AG09319 (cell line): ENCODE data around the gene HHIPL1.
"Not testable (repeated sequence)": the region's sequence is repeated elsewhere in the genome, so short reads cannot be mapped to it uniquely, and the experiment has no call there.

Experiments used
- DNase-seq: peaks from one replicate; pipeline ENCODE4 v3.0.0-alpha.2; 2010; ENCODE audit warnings: low read depth; ENCODE audit errors: extremely low read depth
- TF ChIP-seq, protein P1 (sequence below): IDR thresholded peaks from 2 replicates; pipeline ENCODE4 v1.5.1; 2011; ENCODE audit warnings: low read depth, mild to moderate bottlenecking, inconsistent platforms, low read length, moderate library complexity

Gene HHIPL1

DNA sequence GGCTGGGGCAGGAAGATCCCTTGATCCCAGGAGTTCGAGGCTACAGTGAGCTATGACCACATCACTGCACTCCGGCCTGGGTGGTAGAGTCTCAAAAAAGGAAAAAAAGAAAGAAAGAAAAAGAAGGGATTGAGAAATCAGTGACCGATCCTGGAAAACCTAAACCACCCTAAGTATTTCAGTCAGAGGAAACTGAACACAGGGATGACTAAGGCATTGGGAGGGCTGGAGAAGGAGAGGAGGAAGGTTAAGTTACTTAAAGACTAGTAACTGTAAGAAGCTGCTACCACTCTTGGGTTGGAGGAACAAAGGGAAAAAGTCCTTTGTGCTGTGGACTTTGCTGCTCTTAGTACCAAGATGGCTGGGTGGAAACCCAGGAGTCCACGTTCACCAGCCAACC, 10.6 kb downstream of the HHIPL1 start:
- DNase-seq: no peak
- TF ChIP-seq, protein P1, sequence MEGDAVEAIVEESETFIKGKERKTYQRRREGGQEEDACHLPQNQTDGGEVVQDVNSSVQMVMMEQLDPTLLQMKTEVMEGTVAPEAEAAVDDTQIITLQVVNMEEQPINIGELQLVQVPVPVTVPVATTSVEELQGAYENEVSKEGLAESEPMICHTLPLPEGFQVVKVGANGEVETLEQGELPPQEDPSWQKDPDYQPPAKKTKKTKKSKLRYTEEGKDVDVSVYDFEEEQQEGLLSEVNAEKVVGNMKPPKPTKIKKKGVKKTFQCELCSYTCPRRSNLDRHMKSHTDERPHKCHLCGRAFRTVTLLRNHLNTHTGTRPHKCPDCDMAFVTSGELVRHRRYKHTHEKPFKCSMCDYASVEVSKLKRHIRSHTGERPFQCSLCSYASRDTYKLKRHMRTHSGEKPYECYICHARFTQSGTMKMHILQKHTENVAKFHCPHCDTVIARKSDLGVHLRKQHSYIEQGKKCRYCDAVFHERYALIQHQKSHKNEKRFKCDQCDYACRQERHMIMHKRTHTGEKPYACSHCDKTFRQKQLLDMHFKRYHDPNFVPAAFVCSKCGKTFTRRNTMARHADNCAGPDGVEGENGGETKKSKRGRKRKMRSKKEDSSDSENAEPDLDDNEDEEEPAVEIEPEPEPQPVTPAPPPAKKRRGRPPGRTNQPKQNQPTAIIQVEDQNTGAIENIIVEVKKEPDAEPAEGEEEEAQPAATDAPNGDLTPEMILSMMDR: no peak

DNA sequence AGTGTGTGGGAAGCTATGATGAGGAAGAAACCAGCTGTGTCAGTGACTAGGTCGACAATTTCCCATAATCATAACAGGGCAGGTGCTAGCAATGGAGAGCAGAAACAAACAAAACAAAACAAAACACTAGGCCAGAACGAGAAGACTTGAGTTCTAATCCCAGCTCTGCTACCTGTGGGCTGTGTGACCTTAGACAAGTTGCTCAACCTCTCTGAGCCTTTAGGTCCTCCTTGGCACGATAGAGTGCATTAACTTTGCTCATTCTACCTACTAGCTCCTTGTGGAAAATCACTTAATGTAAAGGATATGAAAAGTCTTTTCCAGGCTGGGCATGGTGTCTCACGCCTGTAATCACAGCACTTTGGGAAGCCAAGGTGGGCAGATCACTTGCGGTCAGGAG, 11.2 kb downstream of the HHIPL1 start:
- no peak for DNase-seq
- TF ChIP-seq, protein P1: no peak

DNA sequence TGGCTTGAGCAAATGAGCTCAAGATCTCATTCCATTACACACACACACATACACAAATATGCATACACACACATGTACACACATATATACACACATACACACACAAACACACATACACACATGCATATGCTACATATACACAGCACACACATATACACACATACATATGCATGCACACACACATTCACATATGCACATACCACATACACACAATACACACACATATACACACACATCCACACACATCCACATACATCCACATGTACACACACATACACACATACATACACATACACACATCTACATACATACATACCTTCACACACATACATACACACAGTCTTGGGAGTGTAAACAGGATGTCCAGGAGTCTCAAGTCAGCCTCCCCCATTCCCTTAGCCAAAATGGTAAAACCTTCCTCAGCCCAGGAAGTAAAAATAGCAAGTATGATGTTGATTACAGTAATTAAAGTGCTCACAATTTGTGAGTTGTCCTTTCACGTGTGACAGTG, 12.8 kb downstream of the HHIPL1 start:
- no peak for DNase-seq
- TF ChIP-seq, protein P1: no peak

DNA sequence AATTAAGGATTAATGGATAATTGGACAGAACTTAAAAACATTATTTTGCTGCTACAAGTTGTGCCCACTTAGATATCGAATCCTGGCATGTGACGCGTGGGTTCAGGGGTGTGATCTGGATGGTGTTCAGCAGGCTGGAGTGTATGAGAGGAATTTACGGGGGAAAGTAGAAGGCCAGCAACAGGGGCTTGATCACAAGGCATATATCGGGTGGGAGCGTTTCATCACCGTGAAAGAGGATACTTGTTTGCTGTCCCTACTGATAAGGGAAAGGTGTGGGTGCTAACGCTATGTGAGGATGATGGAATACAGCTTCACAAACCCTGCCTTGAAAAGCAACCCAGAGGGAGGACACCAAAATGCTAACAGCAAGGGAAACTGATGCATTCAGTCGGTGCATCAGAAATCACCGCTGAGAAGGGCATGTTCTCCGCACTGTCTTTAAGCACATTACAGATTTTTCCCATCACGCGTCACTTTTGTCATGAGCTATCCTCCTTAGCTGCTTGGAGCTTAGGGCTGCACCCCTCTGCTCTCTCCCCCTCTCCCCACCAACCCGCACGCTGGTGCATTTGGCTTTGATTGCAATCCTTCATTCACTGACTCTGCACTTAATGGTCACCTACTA, 13.4 kb downstream of the HHIPL1 start:
- TF ChIP-seq, protein P1: no peak
- DNase-seq: no peak

DNA sequence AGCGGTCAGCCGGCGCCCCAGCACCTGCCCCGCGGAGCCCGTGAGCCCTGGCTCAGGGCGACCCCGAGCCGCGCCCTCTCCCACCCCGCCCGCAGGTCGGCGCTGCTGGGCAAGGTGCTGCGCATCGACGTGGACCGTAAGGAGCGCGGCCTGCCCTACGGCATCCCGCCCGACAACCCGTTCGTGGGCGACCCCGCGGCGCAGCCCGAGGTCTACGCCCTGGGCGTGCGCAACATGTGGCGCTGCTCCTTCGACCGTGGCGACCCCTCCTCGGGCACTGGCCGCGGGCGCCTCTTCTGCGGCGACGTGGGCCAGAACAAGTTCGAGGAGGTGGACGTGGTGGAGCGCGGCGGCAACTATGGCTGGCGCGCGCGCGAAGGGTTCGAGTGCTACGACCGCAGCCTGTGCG, 14.4 kb downstream of the HHIPL1 start:
- TF ChIP-seq, protein P1: no peak
- DNase-seq: no peak

DNA sequence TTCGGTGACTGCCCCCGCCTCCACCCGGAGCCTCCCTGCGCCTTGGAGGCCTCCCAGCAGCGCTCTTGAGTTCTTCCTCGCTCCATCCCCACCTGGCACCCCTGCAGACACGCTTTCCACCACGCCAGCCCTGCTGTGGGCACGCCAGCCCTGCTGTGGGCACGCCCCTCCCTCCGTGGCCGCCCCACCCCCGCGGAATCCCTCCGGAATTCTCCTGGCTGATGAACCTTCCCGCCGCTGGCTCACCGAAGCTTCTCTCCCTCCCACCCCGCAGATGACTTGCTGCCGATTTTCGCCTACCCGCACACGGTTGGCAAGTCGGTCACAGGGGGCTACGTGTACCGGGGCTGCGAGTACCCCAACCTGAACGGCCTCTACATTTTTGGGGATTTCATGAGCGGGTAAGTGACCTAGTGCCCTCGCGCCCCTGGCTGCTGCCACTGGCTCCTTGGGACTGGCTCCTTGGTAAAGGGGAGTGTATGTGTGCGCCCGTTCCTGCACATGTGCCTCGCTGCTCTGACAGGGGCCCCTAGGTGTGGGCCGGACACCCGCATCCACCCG, 15.2 kb downstream of the HHIPL1 start:
- DNase-seq: no peak
- TF ChIP-seq, protein P1: no peak

DNA sequence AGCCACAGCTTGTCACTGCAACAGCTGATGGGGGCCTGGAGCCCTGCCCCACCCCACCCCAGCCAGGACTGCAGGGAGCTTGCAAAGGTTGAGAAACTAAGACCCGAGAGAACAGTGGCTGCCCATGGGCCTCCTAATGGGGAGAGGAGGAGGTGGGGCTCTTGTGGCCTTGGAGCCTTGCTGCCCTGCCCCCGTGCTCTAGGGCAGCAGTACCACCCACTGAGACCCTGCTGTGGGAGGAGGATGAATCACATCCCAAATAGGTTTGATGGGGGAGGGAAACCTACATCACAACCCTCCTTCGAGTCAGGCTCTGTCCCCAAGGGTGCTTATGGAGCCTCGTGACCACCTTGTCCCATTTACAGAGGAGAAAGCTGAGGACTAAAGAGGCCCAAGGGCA, 15.9 kb downstream of the HHIPL1 start:
- TF ChIP-seq, protein P1: no peak
- DNase-seq: no peak

DNA sequence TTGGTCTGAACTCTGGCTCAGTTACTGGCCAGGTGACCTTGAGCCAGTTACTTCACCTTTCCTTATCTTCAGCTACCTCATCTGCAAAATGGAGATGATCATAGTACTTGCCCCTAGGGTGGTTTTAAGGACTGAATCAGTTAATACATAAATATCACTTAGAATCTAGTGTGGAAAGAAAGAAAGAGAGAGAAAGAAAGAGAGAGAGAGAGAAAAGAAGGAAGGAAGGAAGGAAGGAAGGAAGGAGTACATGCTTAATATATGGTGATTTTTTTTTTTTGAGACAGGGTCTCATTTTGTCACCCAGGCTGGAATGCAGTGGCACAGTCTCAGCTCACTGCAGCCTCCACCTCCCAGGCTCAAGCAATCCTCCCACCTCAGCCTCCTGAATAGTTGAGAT, 16.3 kb downstream of the HHIPL1 start:
- not testable (repeated sequence) for DNase-seq
